Peyer's patch (tissue), 4 donors: ENCODE data around the gene TAF5.
"Not testable (repeated sequence)": the region's sequence is repeated elsewhere in the genome, so short reads cannot be mapped to it uniquely, and the experiment has no call there.

Experiments used
- CTCF ChIP-seq, 6 experiments: fragments of 450-650 bp in 4 of 6; fragments of 200-600 bp in 2 of 6; sonication (generic) in 1 of 6; IDR thresholded peaks; one replicate each; pipeline ENCODE4 v1.5.1; 2017 to 2019; ENCODE audit warnings: antibody characterized with exemption in 6 of 6, mild to moderate bottlenecking in 3 of 6, moderate library complexity in 1 of 6
- POLR2A ChIP-seq, 2 donors: fragments of 450-650 bp; IDR thresholded peaks; one replicate each; pipeline ENCODE4 v1.5.1; 2017; ENCODE audit warnings: antibody characterized with exemption in 2 of 2, mild to moderate bottlenecking in 2 of 2, moderate library complexity in 2 of 2

GRCh38 chr10:103360791-103361190, 7.0 kb upstream of the TAF5 start:
- not testable (repeated sequence) for TF ChIP-seq CTCF, POLR2A (IDR thresholded peaks at IDR 0.05)
